ENCODE measurements around the gene GP5.

GP5 gene

DNA sequence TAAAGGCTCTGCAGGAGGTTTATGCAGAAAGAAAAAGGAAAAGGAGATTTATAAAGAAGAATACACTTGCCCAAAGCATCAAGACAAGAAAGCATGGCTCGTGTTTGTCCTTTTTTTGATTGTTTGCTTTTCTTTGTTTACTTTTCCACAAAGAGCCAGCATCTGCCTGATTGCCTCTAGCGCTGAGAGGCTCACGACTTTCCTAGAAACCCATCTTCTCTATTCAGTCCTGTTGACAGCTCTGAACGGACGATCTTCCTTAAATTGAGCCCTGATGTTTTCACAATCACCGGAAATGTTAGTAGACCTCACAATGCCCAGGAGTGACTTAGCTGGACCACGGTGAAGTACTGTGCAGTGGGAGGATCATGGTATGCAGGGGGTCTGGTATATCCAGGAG lies 12.4 kb downstream of the GP5 start:
- no peak overlapping the region for H4K8ac ChIP-seq (ENCODE audit: low read length)
- no peak overlapping the region for H2AK5ac ChIP-seq (ENCODE audit: low read length, severe bottlenecking)
- no peak overlapping the region for H3K4me3 ChIP-seq (ENCODE audit: insufficient read depth in 1 of 2, low read depth in 1 of 2, low read length in 2 of 2)
- H3K23ac ChIP-seq (ENCODE audit: low read length in 2 of 2): no peak overlapping the region
- H3K9ac ChIP-seq (ENCODE audit: low read length): no peak overlapping the region
- no peak overlapping the region for H2BK5ac ChIP-seq (ENCODE audit: low read depth, low read length, poor library complexity, severe bottlenecking)
- no peak overlapping the region for H3K14ac ChIP-seq (ENCODE audit: low read length in 2 of 2)
- no peak overlapping the region for H2BK12ac ChIP-seq (ENCODE audit: low read length in 2 of 2)
- no peak for DNase-seq
- H3K4me2 ChIP-seq (ENCODE audit: low read length, poor library complexity, severe bottlenecking): no peak overlapping the region
- no peak overlapping the region for H3K18ac ChIP-seq (ENCODE audit: low read depth in 1 of 2, low read length in 2 of 2)
- no peak overlapping the region for H4K91ac ChIP-seq (ENCODE audit: low read length)
- H3K79me1 ChIP-seq (replicated peaks; ENCODE audit: low read length, poor library complexity, severe bottlenecking): no peaks in the 10 kb centered on the region
- 87% methylated on average over 7 of the region's 7 CpGs for WGBS
- no peaks in the 10 kb centered on the region for H3K4me1 ChIP-seq (ENCODE audit: control insufficient read depth, insufficient read depth, low read depth, low read length)
- H3K27ac ChIP-seq (ENCODE audit: low read length, poor library complexity, severe bottlenecking): no peak overlapping the region
- H2AFZ ChIP-seq (ENCODE audit: low read depth, low read length): no peak overlapping the region
- H3K36me3 ChIP-seq (ENCODE audit: control insufficient read depth in 1 of 2, insufficient read depth in 2 of 2, low read depth in 1 of 2, low read length in 2 of 2): no peaks in the 10 kb centered on the region
- peaks cover 13% of the 10 kb centered on the region for H3K9me3 ChIP-seq (ENCODE audit: control insufficient read depth, low read length)
- H2BK15ac ChIP-seq (ENCODE audit: low read depth, poor library complexity, severe bottlenecking): no peak overlapping the region
- H2BK120ac ChIP-seq (ENCODE audit: low read depth, low read length): no peak overlapping the region
- no peak overlapping the region for H3K4ac ChIP-seq (ENCODE audit: low read depth in 1 of 2, low read length in 2 of 2)
- H3K27me3 ChIP-seq (ENCODE audit: control insufficient read depth in 1 of 2, insufficient read depth in 1 of 2, low read length in 2 of 2): peaks cover 49 to 62% of the 10 kb centered on the region in 2 experiments

DNA sequence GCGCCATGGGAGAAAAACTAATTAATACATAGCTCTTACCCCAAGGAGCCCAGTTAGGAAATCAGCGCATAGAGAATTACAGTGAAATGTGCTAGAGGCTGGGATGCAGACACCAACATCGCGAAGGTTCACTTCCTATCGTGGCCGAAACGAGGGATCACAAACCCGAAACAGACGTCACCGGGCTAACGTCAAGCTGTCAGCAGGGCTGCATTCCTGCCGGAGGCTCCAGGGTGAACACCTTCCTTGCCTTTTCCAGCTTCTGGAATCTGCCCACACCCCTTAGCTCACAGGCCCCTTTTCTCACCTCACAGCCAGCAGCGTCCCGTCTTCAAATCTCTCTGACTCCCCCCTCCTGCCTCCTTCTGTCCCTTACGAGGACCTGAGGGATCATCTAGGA lies 13.0 kb downstream of the GP5 start:
- no peak overlapping the region for H3K9ac ChIP-seq (ENCODE audit: low read length)
- no peak overlapping the region for H2AFZ ChIP-seq (ENCODE audit: low read depth, low read length)
- H3K14ac ChIP-seq (ENCODE audit: low read length in 2 of 2): no peak overlapping the region
- 81% methylated on average over 15 of the region's 15 CpGs for WGBS
- H3K23ac ChIP-seq (ENCODE audit: low read length in 2 of 2): no peak overlapping the region
- no peaks in the 10 kb centered on the region for H3K36me3 ChIP-seq (ENCODE audit: control insufficient read depth in 1 of 2, insufficient read depth in 2 of 2, low read depth in 1 of 2, low read length in 2 of 2)
- no peaks in the 10 kb centered on the region for H3K4me1 ChIP-seq (ENCODE audit: control insufficient read depth, insufficient read depth, low read depth, low read length)
- no peak overlapping the region for H3K18ac ChIP-seq (ENCODE audit: low read depth in 1 of 2, low read length in 2 of 2)
- no peak overlapping the region for H2BK12ac ChIP-seq (ENCODE audit: low read length in 2 of 2)
- H3K79me1 ChIP-seq (replicated peaks; ENCODE audit: low read length, poor library complexity, severe bottlenecking): no peaks in the 10 kb centered on the region
- no peak overlapping the region for H3K4me2 ChIP-seq (ENCODE audit: low read length, poor library complexity, severe bottlenecking)
- H2BK15ac ChIP-seq (ENCODE audit: low read depth, poor library complexity, severe bottlenecking): no peak overlapping the region
- H2BK120ac ChIP-seq (ENCODE audit: low read depth, low read length): no peak overlapping the region
- no peak overlapping the region for H3K27ac ChIP-seq (ENCODE audit: low read length, poor library complexity, severe bottlenecking)
- no peak overlapping the region for H2BK5ac ChIP-seq (ENCODE audit: low read depth, low read length, poor library complexity, severe bottlenecking)
- no peak overlapping the region for H3K4me3 ChIP-seq (ENCODE audit: insufficient read depth in 1 of 2, low read depth in 1 of 2, low read length in 2 of 2)
- H3K27me3 ChIP-seq (ENCODE audit: control insufficient read depth in 1 of 2, insufficient read depth in 1 of 2, low read length in 2 of 2): peaks cover 53 to 67% of the 10 kb centered on the region in 2 experiments
- no peak for DNase-seq
- peaks cover 9% of the 10 kb centered on the region for H3K9me3 ChIP-seq (ENCODE audit: control insufficient read depth, low read length)
- H4K91ac ChIP-seq (ENCODE audit: low read length): no peak overlapping the region
- no peak overlapping the region for H2AK5ac ChIP-seq (ENCODE audit: low read length, severe bottlenecking)
- no peak overlapping the region for H3K4ac ChIP-seq (ENCODE audit: low read depth in 1 of 2, low read length in 2 of 2)
- no peak overlapping the region for H4K8ac ChIP-seq (ENCODE audit: low read length)

DNA sequence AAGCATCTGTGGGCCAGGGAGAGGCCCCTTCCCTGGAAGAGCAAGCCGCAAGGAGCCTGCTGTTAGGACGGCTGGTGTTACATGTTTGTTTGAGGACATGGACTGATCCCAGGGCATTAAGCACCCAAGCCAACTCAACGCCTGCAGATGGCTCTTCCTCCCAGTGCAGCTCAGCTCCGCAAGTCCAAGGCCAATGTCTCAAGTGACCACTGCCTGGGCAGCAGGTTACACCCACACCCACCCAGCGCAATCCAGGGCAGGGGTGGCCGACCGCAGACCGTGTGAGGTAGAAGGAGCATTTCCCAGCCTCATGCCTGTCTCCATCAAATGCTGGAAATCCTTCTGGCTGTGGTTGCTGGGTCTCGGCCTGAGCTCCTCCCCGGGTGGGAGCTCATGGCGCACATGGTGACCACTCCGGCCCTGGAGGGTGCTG lies 14.5 kb downstream of the GP5 start:
- no peak overlapping the region for H2BK12ac ChIP-seq (ENCODE audit: low read length in 2 of 2)
- no peak overlapping the region for H3K4me2 ChIP-seq (ENCODE audit: low read length, poor library complexity, severe bottlenecking)
- DNase-seq: no peak
- no peak overlapping the region for H3K4me3 ChIP-seq (ENCODE audit: insufficient read depth in 1 of 2, low read depth in 1 of 2, low read length in 2 of 2)
- H3K4ac ChIP-seq (ENCODE audit: low read depth in 1 of 2, low read length in 2 of 2): no peak overlapping the region
- no peaks in the 10 kb centered on the region for H3K79me1 ChIP-seq (replicated peaks; ENCODE audit: low read length, poor library complexity, severe bottlenecking)
- no peak overlapping the region for H3K14ac ChIP-seq (ENCODE audit: low read length in 2 of 2)
- no peak overlapping the region for H4K8ac ChIP-seq (ENCODE audit: low read length)
- no peak overlapping the region for H2AK5ac ChIP-seq (ENCODE audit: low read length, severe bottlenecking)
- H3K23ac ChIP-seq (ENCODE audit: low read length in 2 of 2): no peak overlapping the region
- no peak overlapping the region for H2BK15ac ChIP-seq (ENCODE audit: low read depth, poor library complexity, severe bottlenecking)
- H2BK120ac ChIP-seq (ENCODE audit: low read depth, low read length): no peak overlapping the region
- no peaks in the 10 kb centered on the region for H3K36me3 ChIP-seq (ENCODE audit: control insufficient read depth in 1 of 2, insufficient read depth in 2 of 2, low read depth in 1 of 2, low read length in 2 of 2)
- H2AFZ ChIP-seq (ENCODE audit: low read depth, low read length): no peak overlapping the region
- H4K91ac ChIP-seq (ENCODE audit: low read length): no peak overlapping the region
- WGBS: 96% methylated on average over 12 of the region's 12 CpGs
- no peak overlapping the region for H2BK5ac ChIP-seq (ENCODE audit: low read depth, low read length, poor library complexity, severe bottlenecking)
- H3K9ac ChIP-seq (ENCODE audit: low read length): no peak overlapping the region
- no peak overlapping the region for H3K18ac ChIP-seq (ENCODE audit: low read depth in 1 of 2, low read length in 2 of 2)
- no peaks in the 10 kb centered on the region for H3K4me1 ChIP-seq (ENCODE audit: control insufficient read depth, insufficient read depth, low read depth, low read length)
- peaks cover under 1% of the 10 kb centered on the region for H3K9me3 ChIP-seq (ENCODE audit: control insufficient read depth, low read length)
- H3K27ac ChIP-seq (ENCODE audit: low read length, poor library complexity, severe bottlenecking): no peak overlapping the region
- H3K27me3 ChIP-seq (ENCODE audit: control insufficient read depth in 1 of 2, insufficient read depth in 1 of 2, low read length in 2 of 2): peaks cover 60 to 70% of the 10 kb centered on the region in 2 experiments

DNA sequence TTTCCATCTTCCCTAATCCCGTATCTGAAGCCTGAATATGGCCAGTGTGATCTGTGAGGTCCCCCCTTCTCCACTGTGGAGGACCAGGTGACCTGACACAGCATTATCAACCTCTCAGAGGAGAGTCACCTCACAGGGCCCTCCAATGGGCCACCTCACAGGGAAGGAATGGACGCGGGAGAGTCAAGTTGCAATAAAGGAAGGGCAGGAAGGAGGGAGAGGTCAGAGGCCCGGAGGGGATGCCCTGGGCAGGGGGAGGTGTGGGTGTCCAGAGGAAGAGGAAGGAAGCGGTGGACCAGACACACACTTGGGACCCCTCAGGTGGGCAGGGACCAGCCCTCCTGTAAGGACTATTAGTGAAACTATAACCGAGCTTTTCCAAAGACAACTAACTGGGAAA lies 14.9 kb downstream of the GP5 start:
- 80% methylated on average over 6 of the region's 6 CpGs for WGBS
- no peak overlapping the region for H3K27ac ChIP-seq (ENCODE audit: low read length, poor library complexity, severe bottlenecking)
- H3K9ac ChIP-seq (ENCODE audit: low read length): no peak overlapping the region
- H3K23ac ChIP-seq (ENCODE audit: low read length in 2 of 2): no peak overlapping the region
- no peak overlapping the region for H2AK5ac ChIP-seq (ENCODE audit: low read length, severe bottlenecking)
- H2BK15ac ChIP-seq (ENCODE audit: low read depth, poor library complexity, severe bottlenecking): no peak overlapping the region
- H3K4ac ChIP-seq (ENCODE audit: low read depth in 1 of 2, low read length in 2 of 2): no peak overlapping the region
- no peak overlapping the region for H3K18ac ChIP-seq (ENCODE audit: low read depth in 1 of 2, low read length in 2 of 2)
- H3K4me1 ChIP-seq (ENCODE audit: control insufficient read depth, insufficient read depth, low read depth, low read length): no peaks in the 10 kb centered on the region
- H2BK5ac ChIP-seq (ENCODE audit: low read depth, low read length, poor library complexity, severe bottlenecking): no peak overlapping the region
- no peak overlapping the region for H4K8ac ChIP-seq (ENCODE audit: low read length)
- no peak overlapping the region for H4K91ac ChIP-seq (ENCODE audit: low read length)
- H3K4me3 ChIP-seq (ENCODE audit: insufficient read depth in 1 of 2, low read depth in 1 of 2, low read length in 2 of 2): no peak overlapping the region
- H3K27me3 ChIP-seq (ENCODE audit: control insufficient read depth in 1 of 2, insufficient read depth in 1 of 2, low read length in 2 of 2): peaks cover 58 to 72% of the 10 kb centered on the region in 2 experiments
- H3K14ac ChIP-seq (ENCODE audit: low read length in 2 of 2): no peak overlapping the region
- no peak overlapping the region for H3K4me2 ChIP-seq (ENCODE audit: low read length, poor library complexity, severe bottlenecking)
- no peaks in the 10 kb centered on the region for H3K36me3 ChIP-seq (ENCODE audit: control insufficient read depth in 1 of 2, insufficient read depth in 2 of 2, low read depth in 1 of 2, low read length in 2 of 2)
- no peak for DNase-seq
- H2BK120ac ChIP-seq (ENCODE audit: low read depth, low read length): no peak overlapping the region
- no peaks in the 10 kb centered on the region for H3K9me3 ChIP-seq (ENCODE audit: control insufficient read depth, low read length)
- H2AFZ ChIP-seq (ENCODE audit: low read depth, low read length): no peak overlapping the region
- no peak overlapping the region for H2BK12ac ChIP-seq (ENCODE audit: low read length in 2 of 2)
- H3K79me1 ChIP-seq (replicated peaks; ENCODE audit: low read length, poor library complexity, severe bottlenecking): no peaks in the 10 kb centered on the region

Measured in mesenchymal stem cell (in vitro differentiated cells and primary cell).